ENCODE data around the gene RARRES1. TPM values are rescaled to one million over a fixed set of nuclear protein-coding genes. Genes with fewer than 3 reads are reported as not detected.

The RARRES1 gene
- total and polyA plus RNA-seq, 8 donors: 0.43 to 237 (median 5.6) TPM

DNA sequence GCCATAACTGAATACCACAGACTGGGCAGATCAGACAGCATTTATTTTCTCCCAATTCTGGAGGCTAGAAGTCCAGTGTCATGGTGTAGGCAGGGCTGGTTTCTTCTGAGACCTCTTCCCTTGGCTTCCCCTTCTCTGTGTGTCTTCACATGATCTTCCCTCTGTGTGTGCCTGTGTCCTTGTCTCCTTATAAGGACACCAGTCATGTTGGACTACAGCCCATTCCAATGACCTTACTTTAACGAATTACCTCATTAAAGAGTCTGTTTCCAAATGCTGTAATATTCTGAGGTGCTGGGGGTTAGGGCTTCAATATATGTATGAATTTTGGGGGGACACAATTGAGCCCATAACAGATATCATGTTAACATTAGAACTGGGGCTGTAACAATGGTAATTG lies 13.3 kb upstream of the RARRES1 start:
- Histone ChIP-seq H3K4me1 (peaks cover 0 to 10% (median 0%) of the 10 kb centered on the region in 4 donors), H3K36me3 (peaks cover 0 to 76% (median 25%) of the 10 kb centered on the region in 4 donors), H3K4me3 (no peak overlapping the region), H3K27me3 (no peaks in the 10 kb centered on the region), H3K27ac (no peak overlapping the region), H3K9me3 (no peaks in the 10 kb centered on the region)
- TF ChIP-seq POLR2A (IDR thresholded peaks at IDR 0.05) (no peak), EP300 (IDR thresholded peaks at IDR 0.05) (no peak), POLR2AphosphoS5 (IDR thresholded peaks at IDR 0.05) (no peak)
- TF ChIP-seq, protein P1, sequence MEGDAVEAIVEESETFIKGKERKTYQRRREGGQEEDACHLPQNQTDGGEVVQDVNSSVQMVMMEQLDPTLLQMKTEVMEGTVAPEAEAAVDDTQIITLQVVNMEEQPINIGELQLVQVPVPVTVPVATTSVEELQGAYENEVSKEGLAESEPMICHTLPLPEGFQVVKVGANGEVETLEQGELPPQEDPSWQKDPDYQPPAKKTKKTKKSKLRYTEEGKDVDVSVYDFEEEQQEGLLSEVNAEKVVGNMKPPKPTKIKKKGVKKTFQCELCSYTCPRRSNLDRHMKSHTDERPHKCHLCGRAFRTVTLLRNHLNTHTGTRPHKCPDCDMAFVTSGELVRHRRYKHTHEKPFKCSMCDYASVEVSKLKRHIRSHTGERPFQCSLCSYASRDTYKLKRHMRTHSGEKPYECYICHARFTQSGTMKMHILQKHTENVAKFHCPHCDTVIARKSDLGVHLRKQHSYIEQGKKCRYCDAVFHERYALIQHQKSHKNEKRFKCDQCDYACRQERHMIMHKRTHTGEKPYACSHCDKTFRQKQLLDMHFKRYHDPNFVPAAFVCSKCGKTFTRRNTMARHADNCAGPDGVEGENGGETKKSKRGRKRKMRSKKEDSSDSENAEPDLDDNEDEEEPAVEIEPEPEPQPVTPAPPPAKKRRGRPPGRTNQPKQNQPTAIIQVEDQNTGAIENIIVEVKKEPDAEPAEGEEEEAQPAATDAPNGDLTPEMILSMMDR (IDR thresholded peaks at IDR 0.05): no peak
- WGBS, 5 donors: 84 to 93% (median 89%) methylated on average over 1 of the region's 1 CpG
- intact Hi-C loops (cut with DNase I; ENCODE audit: low total_unique reads): no loop called here
- DNase-seq: no peak

- H3K27ac ChIP-seq: no peak overlapping the region
- no peak overlapping the region for H3K4me3 ChIP-seq
- peaks cover 0 to 10% (median 0%) of the 10 kb centered on the region in 4 donors for H3K4me1 ChIP-seq
- H3K9me3 ChIP-seq: no peaks in the 10 kb centered on the region
- TF ChIP-seq EP300 (IDR thresholded peaks at IDR 0.05) (no peak), POLR2A (IDR thresholded peaks at IDR 0.05) (no peak), POLR2AphosphoS5 (IDR thresholded peaks at IDR 0.05) (no peak)
- TF ChIP-seq, protein P1 (IDR thresholded peaks at IDR 0.05): no peak
- no peak for DNase-seq
- H3K36me3 ChIP-seq: peaks cover 0 to 74% (median 25%) of the 10 kb centered on the region in 4 donors
- intact Hi-C loops (cut with DNase I; ENCODE audit: low total_unique reads): no loop called here
- H3K27me3 ChIP-seq: no peaks in the 10 kb centered on the region
- WGBS, 5 donors: 87 to 90% (median 88%) methylated on average over 4 of the region's 4 CpGs
Measured at GRCh38 chr3:158744567-158745288, 12.5 kb upstream of the RARRES1 start.

DNA sequence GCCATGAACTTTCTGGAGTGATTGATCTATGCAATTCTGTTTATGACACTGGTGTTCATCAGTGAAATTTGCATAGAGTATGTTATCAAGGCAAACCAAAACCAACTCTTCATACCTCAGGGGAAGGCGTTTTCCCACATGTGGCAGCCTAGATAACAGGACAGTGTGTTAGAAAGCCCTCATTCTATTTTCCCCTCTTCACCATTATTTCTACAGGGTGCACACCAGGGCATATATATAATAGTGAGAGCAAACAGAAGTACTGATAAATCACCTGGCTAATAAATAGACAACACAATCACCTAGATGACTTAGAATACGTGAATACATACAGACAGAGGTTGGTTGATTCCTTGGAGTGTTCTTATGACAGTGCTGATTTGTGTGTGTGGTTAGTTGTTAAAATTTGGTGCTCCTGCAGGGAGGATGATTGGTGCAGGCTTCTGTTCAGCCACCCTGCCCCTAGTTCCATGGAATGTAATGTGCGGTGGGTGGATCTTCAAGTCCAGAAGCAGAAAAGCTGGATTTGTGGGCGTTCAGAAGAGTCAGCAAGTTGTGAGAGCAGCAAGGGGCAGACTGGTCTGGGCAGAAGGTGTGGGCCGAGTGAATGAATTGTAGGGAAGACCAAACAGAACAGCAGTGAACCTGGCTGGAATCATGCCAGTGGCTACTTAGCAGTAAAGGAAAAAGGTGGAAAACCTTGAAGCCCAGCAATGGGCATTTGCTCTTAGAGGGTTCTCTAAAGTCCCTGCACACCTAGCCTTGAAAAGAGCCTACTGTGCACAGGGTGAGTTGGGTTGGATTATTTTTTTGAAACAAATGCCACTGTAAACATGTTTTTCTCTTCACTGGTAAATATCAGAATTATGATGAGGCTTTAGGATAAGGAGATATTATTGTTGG lies 11.7 kb upstream of the RARRES1 start:
- TF ChIP-seq POLR2A (IDR thresholded peaks at IDR 0.05) (no peak), EP300 (IDR thresholded peaks at IDR 0.05) (no peak), POLR2AphosphoS5 (IDR thresholded peaks at IDR 0.05) (no peak)
- TF ChIP-seq, protein P1 (IDR thresholded peaks at IDR 0.05): no peak
- 52 to 66% (median 55%) methylated on average over 5 of the region's 5 CpGs for WGBS, 5 donors
- no peak for DNase-seq

GRCh38 chr3:158742871-158743663 lies 10.8 kb upstream of the RARRES1 start:
- intact Hi-C loops (cut with DNase I; ENCODE audit: low total_unique reads): no loop called here
- WGBS, 5 donors: 75 to 80% (median 76%) methylated on average over 4 of the region's 4 CpGs

More for the DNA sequence above, 11.7 kb upstream of the RARRES1 start:
- Histone ChIP-seq H3K27ac (no peak overlapping the region), H3K27me3 (no peaks in the 10 kb centered on the region), H3K36me3 (peaks cover 0 to 70% (median 25%) of the 10 kb centered on the region in 4 donors), H3K4me3 (no peak overlapping the region), H3K9me3 (no peaks in the 10 kb centered on the region), H3K4me1 (peaks cover 0 to 10% (median 0%) of the 10 kb centered on the region in 4 donors)
- intact Hi-C loops (cut with DNase I; ENCODE audit: low total_unique reads): no loop called here

More at GRCh38 chr3:158742871-158743663, 10.8 kb upstream of the RARRES1 start:
- TF ChIP-seq, protein P1 (IDR thresholded peaks at IDR 0.05): no peak
- TF ChIP-seq POLR2AphosphoS5 (IDR thresholded peaks at IDR 0.05): no peak
- TF ChIP-seq EP300 (IDR thresholded peaks at IDR 0.05): no peak
- no peak for TF ChIP-seq POLR2A (IDR thresholded peaks at IDR 0.05)
- peaks cover 0 to 70% (median 28%) of the 10 kb centered on the region in 4 donors for H3K36me3 ChIP-seq
- no peak overlapping the region for H3K4me3 ChIP-seq
- H3K4me1 ChIP-seq: peaks cover 0 to 10% (median 0%) of the 10 kb centered on the region in 4 donors
- H3K27ac ChIP-seq: no peak overlapping the region
- H3K9me3 ChIP-seq: no peaks in the 10 kb centered on the region
- DNase-seq: no peak
- H3K27me3 ChIP-seq: no peaks in the 10 kb centered on the region

Measured in stomach (tissue), 9 donors.